ENCODE results near the gene WHRN. TPM values are rescaled to one million over a fixed set of nuclear protein-coding genes. Genes with fewer than 3 reads are reported as not detected.

Gene WHRN
- total and polyA plus RNA-seq, 2 donors from 2014 or later: 4.4 to 14.8 TPM

DNA sequence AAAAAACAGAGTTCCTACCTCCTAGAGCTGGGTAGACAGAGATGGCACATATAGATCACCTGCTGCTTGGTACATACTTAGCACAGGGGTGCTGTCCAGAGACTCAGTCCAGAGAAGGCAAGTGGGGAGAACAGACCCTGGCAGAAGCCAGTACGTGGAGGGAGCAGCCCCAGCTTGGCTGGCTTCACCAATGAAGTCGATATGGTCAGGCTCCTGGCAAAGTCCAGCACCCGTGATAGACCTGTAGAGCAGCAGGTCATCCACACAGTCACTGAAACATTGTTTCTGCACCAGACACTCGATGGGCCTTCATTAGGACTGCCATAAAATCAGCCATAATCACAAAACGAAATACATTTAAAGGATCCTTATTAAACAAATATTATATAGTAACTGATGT is 45.8 kb downstream of the WHRN start:
- TF ChIP-seq, protein P1, sequence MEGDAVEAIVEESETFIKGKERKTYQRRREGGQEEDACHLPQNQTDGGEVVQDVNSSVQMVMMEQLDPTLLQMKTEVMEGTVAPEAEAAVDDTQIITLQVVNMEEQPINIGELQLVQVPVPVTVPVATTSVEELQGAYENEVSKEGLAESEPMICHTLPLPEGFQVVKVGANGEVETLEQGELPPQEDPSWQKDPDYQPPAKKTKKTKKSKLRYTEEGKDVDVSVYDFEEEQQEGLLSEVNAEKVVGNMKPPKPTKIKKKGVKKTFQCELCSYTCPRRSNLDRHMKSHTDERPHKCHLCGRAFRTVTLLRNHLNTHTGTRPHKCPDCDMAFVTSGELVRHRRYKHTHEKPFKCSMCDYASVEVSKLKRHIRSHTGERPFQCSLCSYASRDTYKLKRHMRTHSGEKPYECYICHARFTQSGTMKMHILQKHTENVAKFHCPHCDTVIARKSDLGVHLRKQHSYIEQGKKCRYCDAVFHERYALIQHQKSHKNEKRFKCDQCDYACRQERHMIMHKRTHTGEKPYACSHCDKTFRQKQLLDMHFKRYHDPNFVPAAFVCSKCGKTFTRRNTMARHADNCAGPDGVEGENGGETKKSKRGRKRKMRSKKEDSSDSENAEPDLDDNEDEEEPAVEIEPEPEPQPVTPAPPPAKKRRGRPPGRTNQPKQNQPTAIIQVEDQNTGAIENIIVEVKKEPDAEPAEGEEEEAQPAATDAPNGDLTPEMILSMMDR (IDR thresholded peaks at IDR 0.05; ENCODE audit: borderline replicate concordance, extremely low read depth, insufficient read depth): no peak
- H3K27me3 ChIP-seq (ENCODE audit: control insufficient read depth, insufficient read depth, low read length): no peaks in the 10 kb centered on the region
- H3K4me3 ChIP-seq (ENCODE audit: low read length in 3 of 3): no peak overlapping the region
- no peaks in the 10 kb centered on the region for H3K9me3 ChIP-seq (ENCODE audit: control insufficient read depth in 2 of 3, insufficient read depth in 1 of 3, low read length in 3 of 3)
- no peak overlapping the region for H3K9ac ChIP-seq (ENCODE audit: low read length in 3 of 3)
- DNase-seq (no peak), FAIRE-seq (no peak)
- intact Hi-C loops (cut with DNase I): no loop called here
- no peaks in the 10 kb centered on the region for H3K36me3 ChIP-seq (ENCODE audit: control insufficient read depth in 2 of 3, insufficient read depth in 3 of 3, low read length in 3 of 3)
- H3K27ac ChIP-seq (ENCODE audit: low read depth in 2 of 2, low read length in 2 of 2): no peak overlapping the region
- no peaks in the 10 kb centered on the region for H3K4me1 ChIP-seq (ENCODE audit: control insufficient read depth in 2 of 3, insufficient read depth in 2 of 3, low read depth in 1 of 3, low read length in 3 of 3)

DNA sequence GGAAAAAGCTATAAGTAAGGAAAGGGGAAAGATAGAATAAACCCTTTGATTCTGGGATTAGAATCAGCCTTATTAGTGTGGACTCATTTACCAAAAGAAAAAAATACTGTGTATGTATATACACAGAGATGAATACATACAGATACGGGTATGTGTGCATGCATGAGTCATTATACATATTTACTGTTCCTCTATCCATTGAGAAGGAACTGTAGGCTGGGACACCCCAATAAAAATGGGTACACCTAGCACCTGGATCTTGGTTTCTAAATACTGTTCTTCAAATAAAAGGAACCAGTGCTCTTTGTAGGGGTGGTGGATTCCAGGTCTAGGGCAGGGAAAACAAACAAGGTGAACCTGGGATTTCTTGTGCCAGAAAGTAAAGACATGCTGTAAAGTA is 48.3 kb downstream of the WHRN start:
- no peaks in the 10 kb centered on the region for H3K27me3 ChIP-seq (ENCODE audit: control insufficient read depth, insufficient read depth, low read length)
- TF ChIP-seq, protein P1 (IDR thresholded peaks at IDR 0.05; ENCODE audit: borderline replicate concordance, extremely low read depth, insufficient read depth): no peak
- FAIRE-seq (no peak), DNase-seq (no peak)
- H3K9ac ChIP-seq (ENCODE audit: low read length in 3 of 3): no peak overlapping the region
- intact Hi-C loops (cut with DNase I): no loop called here
- H3K4me3 ChIP-seq (ENCODE audit: low read length in 3 of 3): no peak overlapping the region
- H3K9me3 ChIP-seq (ENCODE audit: control insufficient read depth in 2 of 3, insufficient read depth in 1 of 3, low read length in 3 of 3): no peaks in the 10 kb centered on the region
- no peaks in the 10 kb centered on the region for H3K36me3 ChIP-seq (ENCODE audit: control insufficient read depth in 2 of 3, insufficient read depth in 3 of 3, low read length in 3 of 3)
- H3K4me1 ChIP-seq (ENCODE audit: control insufficient read depth in 2 of 3, insufficient read depth in 2 of 3, low read depth in 1 of 3, low read length in 3 of 3): no peaks in the 10 kb centered on the region
- H3K27ac ChIP-seq (ENCODE audit: low read depth in 2 of 2, low read length in 2 of 2): no peak overlapping the region

DNA sequence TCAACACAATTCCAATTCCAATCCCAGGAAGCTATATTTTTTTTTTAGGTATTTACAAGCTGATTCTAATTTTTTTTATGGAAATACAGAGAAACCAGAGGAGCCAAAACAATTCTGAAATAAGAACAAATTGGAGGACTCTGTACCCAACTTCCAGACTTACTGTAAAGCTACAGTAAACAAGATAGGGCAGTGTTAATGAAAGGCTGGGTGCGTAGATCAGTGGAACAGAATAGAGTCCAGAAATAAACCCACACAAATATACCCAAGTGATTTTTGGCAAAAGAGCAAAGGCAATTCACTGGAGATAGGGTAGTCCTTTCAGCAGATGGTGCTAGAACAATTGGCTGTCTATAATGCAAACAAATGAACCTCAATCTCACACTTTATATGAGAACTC is 50.6 kb downstream of the WHRN start:
- no peaks in the 10 kb centered on the region for H3K27me3 ChIP-seq (ENCODE audit: control insufficient read depth, insufficient read depth, low read length)
- H3K9ac ChIP-seq (ENCODE audit: low read length in 3 of 3): no peak overlapping the region
- no peaks in the 10 kb centered on the region for H3K9me3 ChIP-seq (ENCODE audit: control insufficient read depth in 2 of 3, insufficient read depth in 1 of 3, low read length in 3 of 3)
- H3K4me1 ChIP-seq (ENCODE audit: control insufficient read depth in 2 of 3, insufficient read depth in 2 of 3, low read depth in 1 of 3, low read length in 3 of 3): no peaks in the 10 kb centered on the region
- no peak overlapping the region for H3K4me3 ChIP-seq (ENCODE audit: low read length in 3 of 3)
- no peak overlapping the region for H3K27ac ChIP-seq (ENCODE audit: low read depth in 2 of 2, low read length in 2 of 2)
- no peaks in the 10 kb centered on the region for H3K36me3 ChIP-seq (ENCODE audit: control insufficient read depth in 2 of 3, insufficient read depth in 3 of 3, low read length in 3 of 3)
- DNase-seq (no peak), FAIRE-seq (no peak)
- TF ChIP-seq, protein P1 (IDR thresholded peaks at IDR 0.05; ENCODE audit: borderline replicate concordance, extremely low read depth, insufficient read depth): no peak
- intact Hi-C loops (cut with DNase I): no loop called here

Measured in kidney (tissue), 14 donors.